Tibial artery (tissue), 4 donors: Measurements from ENCODE around the gene ETF1.
A peak's percentile ranks its signal among the peaks of the same experiment; 100 is the strongest.

Experiments
- DNase-seq, 2 donors: peaks; one replicate each; pipeline ENCODE4 v3.0.0-alpha.2; 2019
- H3K27ac ChIP-seq, 2 donors: fragments of 200-600 bp; sonication (generic) in 1 of 2; 1 replicate in 1 of 2; 2 replicates in 1 of 2; pipeline ENCODE4 v1.5.1; 2018 to 2019; ENCODE audit warnings: mild to moderate bottlenecking in 1 of 2
- H3K27me3 ChIP-seq, 2 donors: fragments of 200-600 bp; sonication (generic) in 1 of 2; one replicate each; pipeline versions ENCODE4 v1.5.1 to v1.6.0; 2016 to 2019
- H3K36me3 ChIP-seq, 3 donors: fragments of 200-600 bp; sonication (generic) in 2 of 3; one replicate each; pipeline ENCODE4 v1.5.1; 2016 to 2019; ENCODE audit warnings: mild to moderate bottlenecking in 2 of 3
- H3K4me1 ChIP-seq, 4 donors: fragments of 200-600 bp; sonication (generic) in 2 of 4; 1 replicate in 3 of 4; 2 replicates in 1 of 4; pipeline ENCODE4 v1.5.1; 2016 to 2019
- H3K4me3 ChIP-seq, 2 donors: fragments of 200-600 bp; sonication (generic) in 1 of 2; 1 replicate in 1 of 2; 2 replicates in 1 of 2; pipeline ENCODE4 v1.5.1; 2018 to 2019; ENCODE audit warnings: mild to moderate bottlenecking in 2 of 2
- H3K9me3 ChIP-seq, 3 donors: fragments of 200-600 bp; sonication (generic) in 1 of 3; one replicate each; pipeline ENCODE4 v1.5.1; 2016 to 2019
- CTCF ChIP-seq, 2 experiments: fragments of 200-600 bp in 1 of 2; fragments of 450-650 bp in 1 of 2; IDR thresholded peaks; one replicate each; pipeline ENCODE4 v1.5.1; 2017 to 2019; ENCODE audit warnings: antibody characterized with exemption in 2 of 2, mild to moderate bottlenecking in 1 of 2, moderate library complexity in 1 of 2
- intact Hi-C: fragments of 100-400 bp; cut with DNase I; formaldehyde crosslinking; loops from one replicate; pipeline ENCODE4 v1.15.0; 2023; ENCODE audit warnings: low total_unique reads

Gene ETF1

GRCh38 chr5:138503487-138504270, 39.4 kb downstream of the ETF1 start:
- TF ChIP-seq CTCF (IDR thresholded peaks at IDR 0.05): peak; percentile 74 to 86
- peak in 1 of 2 donors; percentile 39 for DNase-seq
- Histone ChIP-seq H3K4me3 (no peak overlapping the region), H3K4me1 (peaks cover 0 to 23% (median 19%) of the 10 kb centered on the region in 4 donors), H3K9me3 (no peaks in the 10 kb centered on the region), H3K27ac (peak overlapping the region in 1 of 2 donors; percentile 50), H3K27me3 (no peaks in the 10 kb centered on the region), H3K36me3 (peaks cover 14 to 24% (median 23%) of the 10 kb centered on the region in 3 donors)
- intact Hi-C loops: loop anchor here (2.0 kb wide), 1 partner anchor 53 kb away; no protein-coding TSS in a partner anchor

GRCh38 chr5:138502521-138502920, 40.5 kb downstream of the ETF1 start:
- intact Hi-C loops: loop anchor here (2.0 kb wide), 1 partner anchor 52 kb away; no protein-coding TSS in a partner anchor
- peaks cover 0 to 23% (median 19%) of the 10 kb centered on the region in 4 donors for H3K4me1 ChIP-seq
- TF ChIP-seq CTCF (IDR thresholded peaks at IDR 0.05): no peak
- no peak for DNase-seq
- H3K27ac ChIP-seq: no peak overlapping the region
- H3K4me3 ChIP-seq: no peak overlapping the region
- H3K36me3 ChIP-seq: peaks cover 5 to 12% (median 12%) of the 10 kb centered on the region in 3 donors
- H3K9me3 ChIP-seq: no peaks in the 10 kb centered on the region
- H3K27me3 ChIP-seq: no peaks in the 10 kb centered on the region

- DNase-seq: no peak
- intact Hi-C loops: loop anchor here (2.0 kb wide), 1 partner anchor 51 kb away; no protein-coding TSS in a partner anchor
- H3K27ac ChIP-seq: no peak overlapping the region
- H3K4me3 ChIP-seq: no peak overlapping the region
- no peaks in the 10 kb centered on the region for H3K9me3 ChIP-seq
- H3K36me3 ChIP-seq: peaks cover under 1 to 8% (median 8%) of the 10 kb centered on the region in 3 donors
- no peak for TF ChIP-seq CTCF (IDR thresholded peaks at IDR 0.05)
- peaks cover 0 to 23% (median 19%) of the 10 kb centered on the region in 4 donors for H3K4me1 ChIP-seq
- H3K27me3 ChIP-seq: no peaks in the 10 kb centered on the region
Measured at GRCh38 chr5:138502121-138502520, 40.9 kb downstream of the ETF1 start.

GRCh38 chr5:138498376-138498775, 44.7 kb downstream of the ETF1 start:
- no peak for TF ChIP-seq CTCF (IDR thresholded peaks at IDR 0.05)
- Histone ChIP-seq H3K4me1 (peaks cover 0 to 6% (median under 1%) of the 10 kb centered on the region in 4 donors), H3K9me3 (no peaks in the 10 kb centered on the region), H3K27me3 (no peaks in the 10 kb centered on the region), H3K36me3 (no peaks in the 10 kb centered on the region), H3K4me3 (no peak overlapping the region), H3K27ac (no peak overlapping the region)
- intact Hi-C loops: no loop called here
- no peak for DNase-seq

- Histone ChIP-seq H3K27ac (no peak overlapping the region), H3K9me3 (no peaks in the 10 kb centered on the region), H3K4me3 (no peak overlapping the region), H3K27me3 (peaks cover 0 to 13% of the 10 kb centered on the region in 2 donors), H3K4me1 (peaks cover 0 to 29% (median 22%) of the 10 kb centered on the region in 4 donors), H3K36me3 (no peaks in the 10 kb centered on the region)
- no peak for TF ChIP-seq CTCF (IDR thresholded peaks at IDR 0.05)
- no peak for DNase-seq
- intact Hi-C loops: no loop called here
Measured at GRCh38 chr5:138495351-138495750, 47.7 kb downstream of the ETF1 start.
